Measurements from ENCODE around the gene ARAP2.

ARAP2 gene

GRCh38 chr4:36128689-36129088 lies 115.6 kb downstream of the ARAP2 start:
- no peak for DNase-seq (ENCODE audit: low spot score)

GRCh38 chr4:36123906-36124305 lies 120.4 kb downstream of the ARAP2 start:
- DNase-seq (ENCODE audit: low spot score), result no peak

GRCh38 chr4:36115312-36115711 lies 129.0 kb downstream of the ARAP2 start:
- DNase-seq (ENCODE audit: low spot score), result no peak

- DNase-seq (ENCODE audit: low spot score), result no peak
These were observed 133.1 kb downstream of the ARAP2 start for GRCh38 chr4:36111172-36111571.

- no peak for DNase-seq (ENCODE audit: low spot score)
These were observed 144.8 kb downstream of the ARAP2 start for GRCh38 chr4:36099509-36099908.

GRCh38 chr4:36094995-36095394 lies 149.3 kb downstream of the ARAP2 start:
- DNase-seq (ENCODE audit: low spot score), result no peak

- DNase-seq (ENCODE audit: low spot score), result no peak
These were observed 152.3 kb downstream of the ARAP2 start for GRCh38 chr4:36091997-36092396.

- DNase-seq (ENCODE audit: low spot score), result no peak
These were observed 155.8 kb downstream of the ARAP2 start for GRCh38 chr4:36088542-36088941.

GRCh38 chr4:36086261-36086786 lies 158.0 kb downstream of the ARAP2 start:
- DNase-seq (ENCODE audit: low spot score), result no peak

- no peak for DNase-seq (ENCODE audit: low spot score)
These were observed 161.5 kb downstream of the ARAP2 start for GRCh38 chr4:36082817-36083216.

GRCh38 chr4:36081185-36081584 lies 163.1 kb downstream of the ARAP2 start:
- DNase-seq (ENCODE audit: low spot score), result no peak

GRCh38 chr4:36079666-36080065 lies 164.6 kb downstream of the ARAP2 start:
- no peak for DNase-seq (ENCODE audit: low spot score)

- DNase-seq (ENCODE audit: low spot score), result no peak
These were observed 166.0 kb downstream of the ARAP2 start for GRCh38 chr4:36078319-36078718.

- no peak for DNase-seq (ENCODE audit: low spot score)
These were observed 171.8 kb downstream of the ARAP2 start for GRCh38 chr4:36072529-36072928.

GRCh38 chr4:36067116-36067515 lies 177.2 kb downstream of the ARAP2 start:
- no peak for DNase-seq (ENCODE audit: low spot score)

- no peak for DNase-seq (ENCODE audit: low spot score)
These were observed 178.9 kb downstream of the ARAP2 start for GRCh38 chr4:36065274-36065871.

GRCh38 chr4:36064117-36064516 lies 180.2 kb downstream of the ARAP2 start:
- DNase-seq (ENCODE audit: low spot score), result no peak

- DNase-seq (ENCODE audit: low spot score), result no peak
These were observed 188.2 kb downstream of the ARAP2 start for GRCh38 chr4:36056136-36056535.

GRCh38 chr4:36054694-36055422 lies 189.5 kb downstream of the ARAP2 start:
- DNase-seq (ENCODE audit: low spot score), result no peak

- no peak for DNase-seq (ENCODE audit: low spot score)
These were observed 190.4 kb downstream of the ARAP2 start for GRCh38 chr4:36053930-36054329.

- DNase-seq (ENCODE audit: low spot score), result no peak
These were observed 192.7 kb downstream of the ARAP2 start for GRCh38 chr4:36051634-36052033.

GRCh38 chr4:36046026-36046425 lies 198.3 kb downstream of the ARAP2 start:
- no peak for DNase-seq (ENCODE audit: low spot score)

GRCh38 chr4:36043901-36044300 lies 200.4 kb downstream of the ARAP2 start:
- no peak for DNase-seq (ENCODE audit: low spot score)

- DNase-seq (ENCODE audit: low spot score), result no peak
These were observed 201.1 kb downstream of the ARAP2 start for GRCh38 chr4:36043241-36043640.
